Nucleus accumbens (tissue), 56 donors: ENCODE measurements around the gene RAD23B.
"Not testable (repeated sequence)": the region's sequence is repeated elsewhere in the genome, so short reads cannot be mapped to it uniquely, and the experiment has no call there.

ENCODE experiments used
- DNase-seq, 56 donors: peaks; one replicate each; lab custom pipeline; 2025; lab: John Stamatoyannopoulos, UW

Gene RAD23B

GRCh38 chr9:107282759-107283622 is at the start of gene RAD23B:
Gene RAD23B, plus strand, starts transcription at chr9:107283279. Its CDS starts 351 bp downstream, at chr9:107283630.
- peak; percentile 82 to 99 (median 97) for DNase-seq

- DNase-seq: no peak
These were observed 47.2 kb upstream of the RAD23B start for GRCh38 chr9:107235765-107236442.

GRCh38 chr9:107237873-107238272 is 45.2 kb upstream of the RAD23B start:
- DNase-seq: no peak

DNA sequence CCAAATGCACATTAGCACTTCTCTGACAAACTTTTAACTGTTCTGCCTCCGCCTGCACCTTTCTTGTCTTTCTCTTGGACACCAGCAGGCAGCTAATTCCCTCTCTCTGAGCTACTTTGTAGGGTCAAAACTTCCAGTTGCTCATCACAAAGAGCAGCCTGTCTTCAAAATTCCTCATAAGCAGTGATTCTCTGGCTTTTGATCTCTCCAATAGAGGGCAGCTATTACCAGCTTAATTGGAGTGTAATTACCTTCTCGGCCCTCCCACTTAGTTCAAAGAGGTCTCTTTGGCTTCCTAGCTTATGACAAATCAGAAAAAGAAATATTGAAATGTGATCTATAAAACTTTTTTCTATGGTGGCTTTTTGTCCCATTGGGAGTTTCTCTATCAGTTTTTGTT is 43.6 kb upstream of the RAD23B start:
- no peak for DNase-seq

DNA sequence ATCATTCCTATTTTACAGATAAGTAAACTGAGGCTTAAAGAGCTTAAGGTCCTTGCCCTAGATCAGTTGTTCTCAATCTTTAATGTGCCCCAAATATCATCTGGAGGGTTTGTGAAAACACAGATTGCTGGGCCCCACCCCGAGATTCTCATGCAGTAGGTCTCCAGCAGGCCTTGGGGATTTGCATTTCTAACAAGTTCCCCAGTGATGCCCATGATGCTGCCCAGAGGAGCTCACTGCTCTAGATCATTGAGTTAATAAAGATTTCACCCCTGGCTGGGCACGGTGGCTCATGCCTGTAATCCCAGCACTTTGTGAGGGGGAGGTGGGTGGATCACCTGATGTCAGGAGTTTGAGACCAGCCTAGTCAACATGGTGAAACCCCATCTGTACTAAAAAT is 42.8 kb upstream of the RAD23B start:
- no peak for DNase-seq

GRCh38 chr9:107242073-107243030 is 40.7 kb upstream of the RAD23B start:
- no peak for DNase-seq

GRCh38 chr9:107243742-107244141 is 39.3 kb upstream of the RAD23B start:
- peak in 13 of 56 donors; percentile 0 to 55 (median 10) for DNase-seq

GRCh38 chr9:107246259-107247254 is 36.5 kb upstream of the RAD23B start:
- peak in 1 of 56 donors; percentile 2 for DNase-seq

DNA sequence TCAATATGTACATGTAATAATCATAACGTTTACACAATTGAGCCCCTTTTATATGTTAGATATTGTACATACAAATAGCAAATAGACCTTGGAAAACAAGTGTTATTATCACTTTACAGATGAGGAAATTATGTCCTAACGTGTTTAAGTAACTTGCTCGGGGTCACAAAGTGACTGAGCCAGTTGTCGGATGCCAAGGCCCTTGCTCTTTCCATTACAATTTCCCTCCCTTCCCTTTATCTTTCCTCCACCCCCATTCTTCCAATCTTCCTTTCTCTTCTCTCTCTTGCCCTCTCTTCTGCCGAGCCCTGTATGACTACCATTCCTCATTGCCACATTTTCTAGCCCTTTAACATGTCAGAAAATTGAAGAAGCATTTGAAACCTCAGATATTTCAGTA is 34.4 kb upstream of the RAD23B start:
- no peak for DNase-seq

- no peak for DNase-seq
These were observed 33.9 kb upstream of the RAD23B start for GRCh38 chr9:107249131-107249533.

DNA sequence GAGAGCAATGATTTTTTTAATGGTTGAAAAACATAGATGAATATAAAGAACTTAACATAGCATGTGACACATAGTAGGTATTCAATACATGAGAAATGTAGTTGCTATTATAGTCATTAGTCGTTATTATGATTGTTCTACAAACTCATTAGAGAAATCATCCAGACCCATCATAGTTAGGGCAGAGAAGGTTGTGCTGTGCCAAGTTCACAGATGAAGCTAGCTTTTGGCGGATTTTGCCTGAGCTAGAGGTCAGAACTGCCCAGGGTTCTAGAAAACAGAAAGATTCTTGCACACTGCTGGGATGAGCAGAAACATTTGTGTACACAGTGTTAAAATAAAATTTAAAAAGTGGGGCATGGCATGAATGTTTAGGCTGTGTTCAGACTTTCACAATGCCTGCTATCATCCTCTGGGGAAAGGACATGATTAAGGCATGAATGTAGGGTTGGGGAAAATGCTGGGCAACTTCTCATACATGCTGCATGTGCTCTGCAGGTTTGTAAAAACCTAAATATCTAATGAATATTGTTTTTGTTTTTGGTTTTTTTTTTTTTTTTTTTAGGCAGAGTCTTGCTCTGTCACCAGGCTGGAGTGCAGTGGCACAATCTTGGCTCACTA is 33.3 kb upstream of the RAD23B start:
- no peak for DNase-seq

DNA sequence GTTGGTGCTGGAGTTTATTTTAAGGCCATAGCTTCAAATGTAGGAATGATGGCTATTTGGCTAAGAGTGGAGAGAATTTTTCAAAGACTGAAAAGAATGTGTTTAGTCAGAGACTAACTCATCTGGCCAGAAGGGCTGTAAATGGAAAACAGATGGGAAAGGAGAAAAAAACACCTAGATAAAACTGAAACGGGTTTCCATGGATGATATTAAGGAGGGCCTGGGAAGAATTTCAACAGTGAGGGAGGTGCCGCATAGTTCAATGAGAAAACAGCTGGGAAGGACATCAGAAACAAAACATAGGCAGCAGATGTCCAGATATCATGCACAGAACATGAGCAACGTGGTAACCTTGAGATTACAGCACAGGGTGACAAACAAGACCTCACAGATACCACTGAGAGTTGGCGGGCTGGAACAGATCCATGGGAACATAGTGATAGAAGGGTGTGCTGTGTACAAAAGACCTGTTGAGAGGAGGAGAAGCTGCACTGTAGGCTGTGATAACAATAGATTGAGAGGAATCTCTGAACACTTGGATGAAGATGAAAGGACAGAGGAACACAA is 31.2 kb upstream of the RAD23B start:
- no peak for DNase-seq

DNA sequence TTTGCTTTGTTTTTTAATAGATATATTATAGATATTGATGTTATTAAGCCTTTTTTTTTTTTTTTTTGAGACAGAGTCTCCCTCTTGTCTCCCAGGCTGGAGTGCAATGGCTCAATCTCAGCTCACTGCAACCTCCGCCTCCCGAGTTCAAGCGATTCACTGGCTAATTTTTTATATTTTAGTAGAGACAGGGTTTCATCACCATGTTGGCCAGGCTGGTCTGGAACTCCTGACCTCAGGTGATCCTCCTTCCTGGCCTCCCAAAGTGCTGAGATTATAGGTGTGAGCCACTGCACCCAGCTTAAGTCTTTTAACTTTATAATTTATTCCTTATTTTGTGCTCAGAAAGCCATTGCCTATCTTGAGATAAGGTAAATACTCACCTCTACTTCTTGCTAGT is 24.2 kb upstream of the RAD23B start:
- no peak for DNase-seq

- DNase-seq: not testable (repeated sequence)
These were observed 23.2 kb upstream of the RAD23B start for GRCh38 chr9:107259751-107260313.

DNA sequence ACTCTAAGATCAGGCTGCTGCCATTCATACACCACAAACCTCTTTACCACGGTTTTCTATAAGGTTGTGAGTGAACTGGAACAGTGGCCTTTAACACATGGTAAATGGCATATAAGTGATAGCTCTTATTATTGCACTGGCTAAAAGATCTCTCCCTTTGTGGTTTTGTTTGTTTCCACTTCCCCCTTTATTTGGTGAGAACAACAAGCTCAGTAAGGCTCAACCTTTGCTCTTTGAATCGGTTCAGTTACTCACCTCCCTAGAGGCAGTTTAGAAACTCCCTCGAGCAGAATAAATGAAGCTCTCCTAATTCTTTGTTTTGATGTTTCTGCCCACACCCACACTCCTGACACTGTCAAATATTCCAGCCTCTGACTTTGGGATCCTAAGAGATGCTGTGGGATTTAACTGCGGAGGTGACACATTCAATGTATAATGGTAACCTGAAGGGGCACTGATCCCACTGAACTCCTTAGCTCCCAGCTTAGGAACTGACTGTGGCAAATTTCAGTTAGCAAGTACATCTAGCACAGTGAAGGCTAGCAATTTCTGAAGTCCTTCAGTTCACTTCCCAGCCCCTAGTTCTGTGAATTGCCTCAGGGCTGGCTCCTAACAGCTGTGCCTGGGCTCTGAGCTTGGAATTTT is 22.5 kb upstream of the RAD23B start:
- DNase-seq: no peak

DNA sequence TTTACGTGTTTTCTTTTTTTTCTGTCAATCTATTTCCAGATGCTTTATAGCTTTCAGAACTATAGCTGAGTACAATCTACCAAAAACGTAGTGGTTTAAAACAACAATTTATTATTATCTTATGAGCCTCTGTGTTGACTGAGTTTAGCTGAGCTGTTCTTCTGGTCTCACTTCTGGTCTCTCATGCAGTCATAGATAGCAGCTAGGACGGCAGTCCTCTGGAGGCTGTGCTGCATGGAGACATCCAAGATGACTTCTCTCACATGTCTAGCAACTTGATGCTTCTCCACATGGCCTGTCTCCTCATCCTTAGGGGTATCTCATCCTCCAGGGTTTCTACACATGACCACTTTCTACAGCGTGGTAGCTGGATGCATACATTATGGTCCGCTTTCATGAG is 22.0 kb upstream of the RAD23B start:
- no peak for DNase-seq

GRCh38 chr9:107263289-107263688 is 19.8 kb upstream of the RAD23B start:
- DNase-seq: no peak
